Neural cell (in vitro differentiated cells): Measurements from ENCODE around the gene FBXO38. TPM values are rescaled to one million over a fixed set of nuclear protein-coding genes. Genes with fewer than 3 reads are reported as not detected.

ENCODE experiments used
- H2AFZ ChIP-seq: fragments of 200-600, 300-800 bp; sonication (generic), shearing (Covaris generic); 2 replicates; pipeline ENCODE4 v1.6.0; 2014; ENCODE audit warnings: low read depth, mild to moderate bottlenecking, antibody characterized with exemption, low read length, moderate library complexity
- H3F3A ChIP-seq: fragments of 200-600 bp; shearing (Covaris generic); 2 replicates; pipeline ENCODE4 v1.6.1; 2016; ENCODE audit warnings: mild to moderate bottlenecking, moderate library complexity, mixed read lengths, antibody characterized with exemption, low read length; ENCODE audit not compliant: insufficient read depth, poor library complexity, severe bottlenecking
- H3K27ac ChIP-seq: fragments of 200-600, 300-800 bp; sonication (generic), shearing (Covaris generic); 2 replicates; pipeline ENCODE4 v1.5.1; 2014; ENCODE audit warnings: mild to moderate bottlenecking, low read length, moderate library complexity
- H3K27me3 ChIP-seq: fragments of 300-800, 200-600 bp; sonication (generic), shearing (Covaris generic); 2 replicates; pipeline ENCODE4 v1.6.0; 2014; ENCODE audit warnings: mild to moderate bottlenecking, low read depth, low read length, moderate library complexity; ENCODE audit not compliant: insufficient read depth
- H3K36me3 ChIP-seq: fragments of 300-800, 200-600 bp; sonication (generic), shearing (Covaris generic); 2 replicates; pipeline ENCODE4 v1.5.1; 2014; ENCODE audit warnings: mild to moderate bottlenecking, antibody characterized with exemption, low read length, moderate library complexity; ENCODE audit not compliant: insufficient read depth
- H3K4me2 ChIP-seq: fragments of 300-800, 200-600 bp; sonication (generic), shearing (Covaris generic); 2 replicates; pipeline ENCODE4 v1.6.0; 2014; ENCODE audit warnings: mild to moderate bottlenecking, low read length
- H3K4me3 ChIP-seq: fragments of 300-800, 200-600 bp; sonication (generic), shearing (Covaris generic); 2 replicates; pipeline ENCODE4 v1.5.1; 2014; ENCODE audit warnings: mild to moderate bottlenecking, low read length, moderate library complexity
- H3K79me2 ChIP-seq: fragments of 200-600 bp; shearing (Covaris generic); replicated peaks from 2 replicates; pipeline ENCODE4 v1.6.0; 2014; ENCODE audit warnings: mild to moderate bottlenecking, low read length, moderate library complexity; ENCODE audit not compliant: insufficient read depth
- H3K9ac ChIP-seq: fragments of 300-800, 200-600 bp; sonication (generic), shearing (Covaris generic); 2 replicates; pipeline ENCODE4 v1.6.1; 2016; ENCODE audit warnings: mild to moderate bottlenecking, low read length, mixed read lengths
- H3K9me2 ChIP-seq: fragments of 200-600 bp; shearing (Covaris generic); 2 replicates; pipeline ENCODE4 v1.6.1; 2016; ENCODE audit warnings: mild to moderate bottlenecking, low read length, mixed read lengths; ENCODE audit not compliant: insufficient read depth
- H3K9me3 ChIP-seq: fragments of 200-600, 300-800 bp; sonication (generic), shearing (Covaris generic); 2 replicates; pipeline ENCODE4 v1.6.1; 2016; ENCODE audit warnings: mild to moderate bottlenecking, mixed run types, low read length, moderate library complexity, mixed read lengths
- H4K20me1 ChIP-seq: fragments of 200-600 bp; shearing (Covaris generic); 2 replicates; pipeline ENCODE4 v1.6.1; 2016; ENCODE audit warnings: mild to moderate bottlenecking, mixed run types; ENCODE audit not compliant: insufficient read depth
- EP300 ChIP-seq: fragments of 450-650 bp; conservative IDR thresholded peaks from 2 replicates; pipeline ENCODE4 v1.6.1; 2014; ENCODE audit warnings: antibody characterized with exemption, mild to moderate bottlenecking, moderate library complexity; ENCODE audit not compliant: poor library complexity, severe bottlenecking
- MXI1 ChIP-seq: fragments of 450-650 bp; conservative IDR thresholded peaks from 2 replicates; pipeline ENCODE4 v1.6.1; 2014; ENCODE audit warnings: antibody characterized with exemption, mild to moderate bottlenecking; ENCODE audit not compliant: poor library complexity, severe bottlenecking
- POLR2AphosphoS5 ChIP-seq: IDR thresholded peaks from 2 replicates; pipeline ENCODE4 v1.6.1; 2012
- RAD21 ChIP-seq: fragments of 450-650 bp; conservative IDR thresholded peaks from 2 replicates; pipeline ENCODE4 v1.6.1; 2014; ENCODE audit warnings: antibody characterized with exemption, mild to moderate bottlenecking, moderate library complexity
- REST ChIP-seq: IDR thresholded peaks from 2 replicates; pipeline ENCODE4 v1.6.1; 2012; ENCODE audit warnings: borderline replicate concordance
- SMC3 ChIP-seq: fragments of 450-650 bp; conservative IDR thresholded peaks from 2 replicates; pipeline ENCODE4 v1.6.1; 2014; ENCODE audit warnings: antibody characterized with exemption, mild to moderate bottlenecking, moderate library complexity; ENCODE audit not compliant: poor library complexity
- TAF1 ChIP-seq: IDR thresholded peaks from 2 replicates; pipeline ENCODE4 v1.6.1; 2012; ENCODE audit warnings: low read depth
- polyA plus RNA-seq: library from polyadenylated mRNA; depleted of rRNA; stranded (reverse); fragments of >200 nt; gene quantifications from 2 replicates; pipeline ENCODE4 v1.2.3, GENCODE V29; 2014
- TF ChIP-seq, protein P1 (sequence below): fragments of 450-650 bp; IDR thresholded peaks from 2 replicates; pipeline ENCODE4 v1.5.1; 2014; ENCODE audit warnings: antibody characterized with exemption, mild to moderate bottlenecking, moderate library complexity; ENCODE audit not compliant: poor library complexity, severe bottlenecking

Gene FBXO38
- polyA plus RNA-seq, 1 donor from 2014 or later, result 69.1 TPM

DNA sequence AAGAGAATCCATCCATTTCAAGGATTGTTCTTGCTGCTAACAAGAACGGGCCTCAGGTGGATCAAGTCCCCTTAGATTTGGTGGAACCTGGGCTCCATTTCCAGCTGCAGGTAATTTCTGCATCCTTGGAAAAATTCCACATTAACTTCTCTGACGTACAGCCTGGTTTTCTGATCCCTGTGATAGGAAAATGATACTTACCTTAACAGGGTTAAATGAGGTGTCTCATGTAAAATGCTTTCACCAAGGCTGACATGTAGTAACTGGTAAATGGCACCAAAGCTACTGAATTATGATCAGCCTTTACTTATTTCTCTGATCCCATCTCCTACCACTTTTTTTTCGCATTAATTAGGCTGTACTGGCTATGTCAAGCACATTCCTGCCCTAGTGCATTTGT lies 93.7 kb downstream of the FBXO38 start:
- H3F3A ChIP-seq, result no peaks in the 10 kb centered on the region
- H2AFZ ChIP-seq, result no peak overlapping the region
- H3K27me3 ChIP-seq, result no peaks in the 10 kb centered on the region
- no peak overlapping the region for H3K4me3 ChIP-seq
- H3K36me3 ChIP-seq, result no peaks in the 10 kb centered on the region
- no peaks in the 10 kb centered on the region for H3K79me2 ChIP-seq
- peak overlapping the region; percentile 83 for H3K27ac ChIP-seq
- peak overlapping the region; percentile 29 for H3K4me2 ChIP-seq
- no peaks in the 10 kb centered on the region for H3K9me2 ChIP-seq
- H4K20me1 ChIP-seq, result no peaks in the 10 kb centered on the region
- TF ChIP-seq SMC3 (no peak), REST (peak; percentile 98), EP300 (peak; percentile 78), POLR2AphosphoS5 (peak; percentile 64), MXI1 (no peak), RAD21 (no peak)
- TF ChIP-seq, protein P1, sequence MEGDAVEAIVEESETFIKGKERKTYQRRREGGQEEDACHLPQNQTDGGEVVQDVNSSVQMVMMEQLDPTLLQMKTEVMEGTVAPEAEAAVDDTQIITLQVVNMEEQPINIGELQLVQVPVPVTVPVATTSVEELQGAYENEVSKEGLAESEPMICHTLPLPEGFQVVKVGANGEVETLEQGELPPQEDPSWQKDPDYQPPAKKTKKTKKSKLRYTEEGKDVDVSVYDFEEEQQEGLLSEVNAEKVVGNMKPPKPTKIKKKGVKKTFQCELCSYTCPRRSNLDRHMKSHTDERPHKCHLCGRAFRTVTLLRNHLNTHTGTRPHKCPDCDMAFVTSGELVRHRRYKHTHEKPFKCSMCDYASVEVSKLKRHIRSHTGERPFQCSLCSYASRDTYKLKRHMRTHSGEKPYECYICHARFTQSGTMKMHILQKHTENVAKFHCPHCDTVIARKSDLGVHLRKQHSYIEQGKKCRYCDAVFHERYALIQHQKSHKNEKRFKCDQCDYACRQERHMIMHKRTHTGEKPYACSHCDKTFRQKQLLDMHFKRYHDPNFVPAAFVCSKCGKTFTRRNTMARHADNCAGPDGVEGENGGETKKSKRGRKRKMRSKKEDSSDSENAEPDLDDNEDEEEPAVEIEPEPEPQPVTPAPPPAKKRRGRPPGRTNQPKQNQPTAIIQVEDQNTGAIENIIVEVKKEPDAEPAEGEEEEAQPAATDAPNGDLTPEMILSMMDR, result no peak
- peak overlapping the region; percentile 46 for H3K9ac ChIP-seq
- no peaks in the 10 kb centered on the region for H3K9me3 ChIP-seq

GRCh38 chr5:148482196-148482595 lies 98.4 kb downstream of the FBXO38 start:
- Histone ChIP-seq H3K9ac (no peak overlapping the region), H3K4me3 (no peak overlapping the region), H3K27ac (no peak overlapping the region), H3F3A (no peaks in the 10 kb centered on the region), H3K9me2 (no peaks in the 10 kb centered on the region), H3K27me3 (no peaks in the 10 kb centered on the region), H3K79me2 (no peaks in the 10 kb centered on the region), H4K20me1 (no peaks in the 10 kb centered on the region), H3K36me3 (no peaks in the 10 kb centered on the region), H3K4me2 (no peak overlapping the region), H3K9me3 (no peaks in the 10 kb centered on the region), H2AFZ (no peak overlapping the region)
- TF ChIP-seq, protein P1, result no peak
- TF ChIP-seq SMC3 (no peak), REST (no peak), TAF1 (no peak)
